Measurements from ENCODE around the gene EFNB1. TPM values are rescaled to one million over a fixed set of nuclear protein-coding genes. Genes with fewer than 3 reads are reported as not detected.

EFNB1 gene
- total RNA-seq, 1 donor from 2014 or later, result 59.8 TPM

- no peak for DNase-seq (ENCODE audit: low spot score)
Observed at GRCh38 chrX:68843992-68844391, 15.2 kb downstream of the EFNB1 start.

- no peak for DNase-seq (ENCODE audit: low spot score)
Observed at GRCh38 chrX:68844581-68844980, 15.8 kb downstream of the EFNB1 start.

- DNase-seq (ENCODE audit: low spot score), result no peak
Observed at GRCh38 chrX:68846536-68846935, 17.7 kb downstream of the EFNB1 start.

- DNase-seq (ENCODE audit: low spot score), result no peak
Observed at GRCh38 chrX:68847172-68847571, 18.4 kb downstream of the EFNB1 start.

GRCh38 chrX:68848189-68848940 is 19.5 kb downstream of the EFNB1 start:
- no peak for DNase-seq (ENCODE audit: low spot score)

- no peak for DNase-seq (ENCODE audit: low spot score)
Observed at GRCh38 chrX:68851082-68851481, 22.3 kb downstream of the EFNB1 start.

GRCh38 chrX:68852046-68852445 is 23.2 kb downstream of the EFNB1 start:
- DNase-seq (ENCODE audit: low spot score), result no peak

GRCh38 chrX:68853665-68854251 is 24.9 kb downstream of the EFNB1 start:
- no peak for DNase-seq (ENCODE audit: low spot score)

GRCh38 chrX:68865300-68865699 is 36.5 kb downstream of the EFNB1 start:
- no peak for DNase-seq (ENCODE audit: low spot score)

GRCh38 chrX:68865926-68866325 is 37.1 kb downstream of the EFNB1 start:
- DNase-seq (ENCODE audit: low spot score), result no peak

GRCh38 chrX:68867458-68868112 is 38.8 kb downstream of the EFNB1 start:
- no peak for DNase-seq (ENCODE audit: low spot score)

GRCh38 chrX:68868316-68868715 is 39.5 kb downstream of the EFNB1 start:
- no peak for DNase-seq (ENCODE audit: low spot score)

- no peak for DNase-seq (ENCODE audit: low spot score)
Observed at GRCh38 chrX:68868902-68869800, 40.3 kb downstream of the EFNB1 start.

- DNase-seq (ENCODE audit: low spot score), result no peak
Observed at GRCh38 chrX:68870357-68870756, 41.5 kb downstream of the EFNB1 start.

GRCh38 chrX:68872171-68872570 is 43.4 kb downstream of the EFNB1 start:
- DNase-seq (ENCODE audit: low spot score), result no peak

- DNase-seq (ENCODE audit: low spot score), result no peak
Observed at GRCh38 chrX:68874076-68874475, 45.3 kb downstream of the EFNB1 start.

- DNase-seq (ENCODE audit: low spot score), result no peak
Observed at GRCh38 chrX:68876731-68877130, 47.9 kb downstream of the EFNB1 start.

GRCh38 chrX:68877606-68878005 is 48.8 kb downstream of the EFNB1 start:
- no peak for DNase-seq (ENCODE audit: low spot score)

- peak; percentile 67 for DNase-seq (ENCODE audit: low spot score)
Observed at GRCh38 chrX:68878977-68879645, 50.3 kb downstream of the EFNB1 start.

GRCh38 chrX:68880846-68881552 is 52.2 kb downstream of the EFNB1 start:
- no peak for DNase-seq (ENCODE audit: low spot score)

GRCh38 chrX:68881911-68882310 is 53.1 kb downstream of the EFNB1 start:
- DNase-seq (ENCODE audit: low spot score), result no peak

All from ureter (tissue), 1 donor.